ENCODE results near the gene ZNF181.
"Not testable (repeated sequence)": the region's sequence is repeated elsewhere in the genome, so short reads cannot be mapped to it uniquely, and the experiment has no call there.

ZNF181 gene

DNA sequence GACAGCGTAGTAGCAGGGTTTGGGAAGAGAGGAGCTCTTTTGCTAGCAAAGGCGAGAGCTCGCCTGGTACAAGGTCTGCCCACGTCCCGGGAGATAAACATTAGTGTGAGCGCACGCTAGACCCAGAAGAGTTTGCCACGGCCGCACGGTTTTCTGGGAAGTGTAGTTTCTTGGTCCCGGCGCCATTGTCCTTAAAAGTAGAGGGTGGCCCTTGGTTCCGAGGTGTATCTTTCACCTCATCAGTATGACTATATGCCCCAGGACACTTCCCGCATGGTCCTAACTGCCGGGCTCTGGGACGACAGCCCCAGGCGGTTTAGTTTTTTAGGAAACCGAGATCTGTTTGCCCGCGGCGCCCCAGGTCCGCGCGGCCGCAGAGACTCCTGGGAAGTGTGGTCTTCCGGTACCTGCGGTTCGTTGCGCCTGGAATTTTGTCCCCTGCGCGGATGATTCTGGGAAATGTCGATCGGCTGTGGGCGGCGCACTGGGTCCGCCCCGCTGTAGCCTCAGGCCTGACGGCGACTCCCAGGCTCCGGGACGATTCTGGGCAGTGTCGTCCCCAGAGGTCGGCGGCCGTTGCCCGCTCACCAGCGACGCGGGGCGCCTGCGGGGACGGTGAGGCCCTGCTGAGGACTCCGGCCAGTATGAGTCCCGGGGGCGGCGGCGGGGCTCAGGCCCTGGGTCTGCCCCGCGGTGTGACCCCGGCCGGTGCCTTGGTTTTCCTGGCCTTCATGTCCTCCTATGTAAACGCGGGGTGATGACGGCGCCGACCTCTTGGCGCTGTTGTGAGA lies at the start of gene ZNF181:
TSS of gene ZNF181 (plus strand) at position 498 of the 791 bp plus-strand sequence. CDS start 795 bp downstream, outside the sequence.
- DNase-seq, result peak; percentile 87

DNA sequence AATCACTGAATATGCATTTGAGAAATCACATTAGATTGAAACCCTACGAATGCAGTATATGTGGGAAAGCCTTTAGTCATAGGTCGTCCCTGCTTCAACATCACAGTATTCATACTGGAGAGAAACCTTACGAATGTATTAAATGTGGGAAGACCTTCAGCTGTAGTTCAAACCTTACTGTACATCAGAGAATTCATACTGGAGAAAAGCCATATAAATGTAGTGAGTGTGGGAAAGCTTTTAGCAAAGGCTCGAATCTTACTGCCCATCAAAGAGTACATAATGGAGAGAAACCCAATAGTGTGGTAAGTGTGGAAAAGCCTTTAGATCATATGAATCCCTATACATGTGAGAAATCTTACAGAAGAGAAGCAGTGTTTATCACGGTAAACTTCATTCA lies 48.8 kb upstream of the ZNF181 start:
- not testable (repeated sequence) for DNase-seq

DNA sequence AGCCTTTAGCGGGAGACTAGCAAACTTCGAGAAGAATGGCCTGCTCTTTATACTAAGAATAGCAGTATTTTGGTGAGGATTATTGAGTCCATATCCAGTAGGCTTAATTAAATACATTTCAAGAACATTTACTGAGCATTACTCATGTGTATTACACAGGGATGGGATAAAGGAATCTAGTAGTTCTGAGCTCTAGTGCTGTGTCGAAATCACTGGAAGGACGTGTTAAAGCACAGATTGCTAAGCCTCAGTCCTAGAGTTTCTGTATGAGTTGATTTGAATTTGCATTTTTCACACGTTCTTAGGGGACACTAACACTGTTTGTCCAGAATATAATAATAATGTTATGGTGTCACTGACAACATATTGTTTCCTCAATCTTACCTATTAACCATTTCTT lies 47.6 kb upstream of the ZNF181 start:
- no peak for DNase-seq

DNA sequence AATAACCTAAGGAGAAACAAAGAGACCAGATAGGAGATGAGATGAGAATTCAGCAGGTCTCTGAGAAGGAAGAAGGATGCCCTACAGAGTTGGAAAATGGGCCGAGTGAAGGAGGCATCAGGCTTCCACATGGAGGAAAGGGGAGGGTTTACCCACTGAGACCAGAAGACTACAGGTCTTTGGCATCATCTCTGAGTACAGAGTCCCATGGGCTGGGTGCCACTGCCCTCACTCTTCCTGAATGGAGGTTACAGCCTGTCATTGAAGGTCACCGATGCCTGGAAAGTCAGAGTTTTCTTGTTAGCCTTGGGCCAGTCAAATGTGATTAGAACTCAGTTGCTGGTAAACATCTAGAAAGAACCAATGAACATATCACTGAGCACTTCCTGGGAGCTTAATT lies 46.7 kb upstream of the ZNF181 start:
- DNase-seq, result no peak

DNA sequence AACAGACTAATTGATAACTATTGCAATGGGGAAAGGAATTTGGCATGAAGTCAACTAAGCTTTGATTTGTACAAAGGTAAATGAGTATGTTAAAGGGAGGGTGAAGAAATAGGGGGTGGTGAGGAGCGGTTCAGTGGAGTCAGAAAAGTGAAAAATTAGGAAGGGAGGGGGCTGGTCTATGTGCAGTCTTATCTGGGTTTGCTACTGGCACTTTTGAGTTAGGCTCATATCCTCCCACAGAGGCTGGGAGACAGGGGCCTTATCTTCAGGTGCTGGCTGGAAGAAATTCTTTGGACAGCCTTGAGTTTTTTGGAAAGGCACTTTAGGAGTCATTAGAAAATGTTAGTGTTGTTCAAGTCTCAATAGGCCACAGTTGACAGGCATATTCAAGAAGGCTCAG lies 45.5 kb upstream of the ZNF181 start:
- no peak for DNase-seq

DNA sequence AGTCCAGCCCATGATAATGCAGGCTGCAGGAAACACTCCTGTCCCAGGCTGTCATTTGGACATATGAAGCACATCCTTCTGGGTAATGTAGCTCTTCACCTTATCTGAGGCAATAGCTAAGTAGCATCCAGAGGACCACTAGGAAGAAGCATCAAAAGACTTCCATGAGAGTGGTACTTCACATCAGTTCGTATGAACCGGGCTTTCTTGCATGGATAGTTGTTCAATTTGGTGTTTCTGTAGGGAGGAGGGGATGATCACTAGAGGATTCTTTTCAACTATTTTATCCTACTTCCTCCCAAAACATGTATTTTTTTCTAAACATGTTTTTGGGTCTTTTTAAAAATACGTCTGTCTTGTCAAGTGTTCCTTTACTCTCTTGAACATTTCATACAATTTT lies 43.7 kb upstream of the ZNF181 start:
- no peak for DNase-seq

DNA sequence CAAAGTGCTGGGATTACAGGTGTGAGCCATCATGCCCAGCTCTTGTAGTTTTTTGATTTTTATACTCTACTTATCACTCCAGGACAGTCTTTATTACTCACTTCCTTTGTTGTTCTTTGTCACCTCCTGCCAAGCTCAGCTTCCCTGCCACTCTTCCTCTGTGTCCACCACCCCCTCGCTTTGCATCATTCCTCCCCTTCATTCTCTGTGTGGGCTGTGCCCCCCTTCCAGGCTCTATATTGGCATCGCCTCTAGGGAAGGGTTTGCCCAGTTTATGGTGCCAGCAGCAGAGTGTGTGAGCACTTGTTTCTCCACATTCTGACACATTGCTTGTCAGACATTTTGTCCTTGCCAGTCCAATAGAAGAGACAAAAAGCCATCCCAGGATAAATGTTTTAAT lies 41.5 kb upstream of the ZNF181 start:
- no peak for DNase-seq

DNA sequence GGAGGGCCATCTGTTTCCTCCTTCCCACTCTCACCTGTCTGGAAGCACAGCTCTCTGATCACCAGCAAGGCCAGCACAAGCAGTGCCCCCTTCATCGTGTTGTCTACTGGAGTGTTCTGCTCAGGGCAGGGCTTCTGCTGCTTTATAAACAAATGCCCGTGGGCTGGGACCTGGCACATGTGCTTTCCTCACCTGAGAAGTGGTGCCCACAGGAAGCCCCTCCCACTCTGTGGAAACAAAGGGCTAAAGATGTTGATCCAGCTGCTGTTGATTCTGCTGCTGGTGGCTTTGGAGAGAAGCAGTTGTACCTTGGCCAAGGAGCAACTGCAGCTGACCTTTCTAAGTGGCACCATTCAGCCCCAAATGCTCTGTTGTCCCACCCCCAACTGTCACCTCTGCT lies 26.4 kb upstream of the ZNF181 start:
- DNase-seq, result no peak

DNA sequence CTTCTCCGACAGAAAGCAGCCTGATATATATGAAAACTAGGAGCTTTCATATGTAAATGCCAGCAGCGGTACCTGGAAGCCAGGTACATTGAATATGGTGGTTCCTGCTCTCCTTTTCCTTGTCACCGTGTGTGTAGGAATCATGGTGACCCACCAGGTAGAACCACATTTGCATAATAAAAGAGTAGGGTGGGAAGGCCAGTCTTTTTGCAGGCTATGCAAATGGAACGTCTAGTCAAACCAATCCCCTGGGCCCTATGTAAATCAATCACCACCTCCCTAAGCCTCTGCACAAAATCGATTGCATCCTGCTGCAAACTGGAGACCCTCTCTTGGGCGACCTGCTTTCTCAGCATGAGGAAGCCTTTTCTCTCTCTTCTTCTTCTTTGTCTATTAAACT lies 22.2 kb upstream of the ZNF181 start:
- no peak for DNase-seq

DNA sequence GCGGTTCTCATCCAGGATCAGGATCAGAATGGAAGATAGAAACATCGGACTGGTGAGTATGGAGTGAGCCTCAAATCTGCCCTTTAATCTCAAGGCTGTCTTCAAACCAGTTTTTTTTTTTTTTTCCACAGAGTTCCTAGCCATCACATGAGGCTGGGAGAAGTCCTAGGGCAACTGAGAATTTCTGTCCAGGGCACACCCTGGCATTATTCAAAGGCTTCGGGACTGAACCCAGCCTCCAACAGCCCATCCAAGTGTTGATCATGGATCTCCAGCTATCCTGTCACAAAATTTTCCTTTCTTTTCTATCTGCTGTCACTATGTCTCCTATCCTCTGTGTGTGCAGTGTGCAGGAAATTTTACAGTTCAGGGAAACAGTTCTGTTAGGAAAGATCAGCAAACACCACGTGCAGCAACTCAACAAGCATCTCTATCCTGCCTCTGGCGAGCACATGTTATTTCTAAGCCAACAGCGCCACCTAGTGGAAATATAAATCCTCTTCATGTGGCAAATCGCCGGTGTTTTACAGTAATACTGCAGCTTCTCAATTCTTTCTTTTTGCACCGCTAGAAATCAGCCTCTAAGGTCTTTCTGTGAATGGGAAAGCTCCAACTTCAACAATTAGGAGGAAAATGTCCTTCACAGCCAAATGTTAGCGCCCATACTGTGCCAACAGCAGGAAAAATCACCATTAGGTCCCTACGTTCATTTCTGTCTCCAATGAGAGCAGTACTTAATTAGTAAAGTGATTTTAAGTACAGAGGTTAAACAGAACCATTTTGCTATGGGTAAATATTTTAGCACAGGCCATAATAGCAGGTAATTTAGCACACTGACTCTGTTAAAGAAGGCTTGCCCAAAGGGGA lies 21.4 kb upstream of the ZNF181 start:
- DNase-seq, result no peak

DNA sequence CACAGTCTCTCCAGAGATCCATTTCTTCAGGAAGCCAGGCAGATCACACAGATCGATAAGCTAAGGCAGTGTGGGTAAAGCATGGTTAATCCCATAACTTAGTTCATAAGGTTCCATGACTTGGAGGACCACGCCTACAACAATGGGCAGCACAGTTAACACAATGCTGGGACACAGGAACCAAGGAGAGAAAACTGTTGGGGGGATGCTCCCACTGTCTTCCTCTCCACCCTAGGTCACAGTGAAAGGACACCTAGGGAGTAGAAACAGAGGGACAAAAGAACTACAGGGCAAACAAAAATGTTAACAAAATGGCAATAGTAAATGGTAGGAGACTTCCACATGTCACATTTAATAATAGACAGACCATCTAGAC lies 20.8 kb upstream of the ZNF181 start:
- no peak for DNase-seq

DNA sequence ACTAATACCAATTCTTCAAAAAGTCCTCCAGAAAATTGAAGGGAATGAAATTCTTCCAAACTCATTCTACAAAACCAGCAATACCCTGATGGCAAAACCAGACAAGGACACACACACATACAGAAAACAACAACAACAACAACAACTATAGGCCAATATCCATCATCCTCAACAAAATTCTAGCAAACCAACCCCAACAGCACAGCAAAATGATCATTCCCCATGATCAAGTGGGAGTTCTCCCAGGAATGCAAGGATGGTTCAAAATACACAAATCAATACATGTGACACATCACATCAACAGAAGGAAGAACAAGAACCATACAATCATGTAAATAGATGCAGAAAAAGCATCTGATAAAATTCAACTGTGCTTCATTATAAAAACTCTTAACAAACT lies 18.7 kb upstream of the ZNF181 start:
- no peak for DNase-seq

DNA sequence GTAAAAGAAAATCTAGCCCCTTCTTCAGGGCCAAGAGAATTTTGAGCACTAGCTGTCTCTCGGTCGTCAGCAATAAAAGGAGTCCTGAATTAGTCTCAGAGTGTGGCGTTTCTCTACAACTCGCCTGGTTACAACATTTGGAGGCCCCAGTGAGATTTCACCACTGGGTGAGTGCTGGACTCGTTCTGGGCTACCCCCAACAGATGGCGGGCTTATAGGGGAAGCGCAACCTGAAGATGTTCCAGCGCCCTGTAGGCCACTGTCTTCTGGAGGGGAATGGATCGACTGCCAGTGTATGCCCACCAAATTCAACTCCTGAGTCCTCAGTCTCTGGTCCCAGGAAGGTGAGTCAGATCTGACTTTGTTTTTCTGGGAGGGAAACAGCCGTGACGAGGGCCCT lies 11.7 kb upstream of the ZNF181 start:
- DNase-seq, result no peak

DNA sequence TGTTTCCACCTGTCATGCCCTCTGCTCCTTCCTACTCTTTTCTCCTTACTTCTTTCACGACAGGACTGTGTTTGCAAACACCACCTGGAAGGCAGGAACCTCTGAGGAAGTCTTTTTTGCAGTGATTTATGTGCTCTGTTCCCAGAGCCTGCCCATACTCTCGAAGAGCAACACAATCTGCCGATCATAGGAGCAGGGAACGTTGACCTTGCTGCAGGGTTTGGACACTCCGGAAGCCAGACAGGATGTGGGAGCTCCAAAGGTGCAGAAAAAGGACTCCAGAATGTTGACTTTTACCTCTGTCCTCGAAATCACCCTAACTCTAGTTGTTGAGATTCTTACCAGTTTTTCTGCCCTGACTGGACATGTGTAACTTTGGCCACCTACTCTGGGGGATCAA lies 8.6 kb upstream of the ZNF181 start:
- DNase-seq, result no peak

DNA sequence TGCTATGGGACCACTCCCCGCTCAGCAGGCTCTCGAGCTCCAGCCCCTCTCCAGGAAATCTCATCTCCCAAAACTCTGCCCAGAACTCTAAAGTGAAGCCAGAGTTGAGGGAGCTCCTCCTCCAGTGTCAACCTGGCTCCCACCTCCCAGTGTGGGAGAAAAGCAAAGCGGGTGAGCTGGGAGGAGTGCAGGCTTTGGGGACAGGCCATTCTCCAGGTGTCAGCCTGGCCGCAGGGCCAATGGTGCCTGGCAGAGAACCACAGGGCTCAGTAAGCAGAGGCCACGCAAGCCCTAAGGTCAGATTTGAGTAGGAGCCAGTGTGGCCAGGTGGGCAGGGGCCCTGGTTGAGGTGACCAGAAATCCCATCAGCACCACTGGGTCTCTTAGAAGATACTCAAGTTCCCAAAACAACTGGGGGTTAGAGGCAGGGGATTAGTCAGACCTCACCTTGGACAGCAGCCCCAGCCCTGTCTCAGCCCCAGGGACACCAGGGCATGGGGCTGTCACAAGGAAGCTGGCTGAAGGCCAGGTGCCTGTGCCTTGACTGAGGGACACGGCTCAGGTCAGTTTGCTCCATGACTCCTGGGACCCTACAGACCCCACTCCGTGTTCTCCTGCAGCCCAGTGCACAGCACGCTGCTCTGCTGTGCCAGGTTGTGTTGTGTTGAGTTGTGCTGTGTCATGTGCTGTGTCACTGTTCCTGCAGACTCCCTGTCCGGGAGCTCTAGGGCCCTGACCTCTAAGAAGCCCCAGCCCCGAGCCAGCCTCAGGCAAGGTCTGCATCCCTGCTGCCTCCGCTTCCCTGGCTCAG lies 2.8 kb upstream of the ZNF181 start:
- DNase-seq, result no peak

DNA sequence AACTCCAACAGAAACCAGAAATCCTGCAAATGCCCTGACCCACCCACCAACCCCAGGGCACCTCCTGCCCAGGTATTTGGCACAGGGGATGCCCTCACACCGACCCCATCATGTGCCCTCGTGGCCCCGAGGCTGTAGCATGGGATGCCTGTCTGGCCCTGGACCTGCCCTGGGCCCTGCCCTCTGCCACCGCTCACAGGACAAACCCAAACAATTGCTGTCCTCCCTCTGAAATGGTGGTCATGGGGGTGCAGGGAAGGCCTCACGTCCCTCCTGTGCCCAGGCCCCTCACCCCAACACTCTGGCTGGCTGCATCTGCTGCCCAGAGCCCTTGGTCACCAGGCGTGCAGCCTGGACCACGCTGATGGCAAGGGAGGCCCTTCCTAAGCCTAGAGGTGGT lies 2.1 kb upstream of the ZNF181 start:
- DNase-seq, result no peak

DNA sequence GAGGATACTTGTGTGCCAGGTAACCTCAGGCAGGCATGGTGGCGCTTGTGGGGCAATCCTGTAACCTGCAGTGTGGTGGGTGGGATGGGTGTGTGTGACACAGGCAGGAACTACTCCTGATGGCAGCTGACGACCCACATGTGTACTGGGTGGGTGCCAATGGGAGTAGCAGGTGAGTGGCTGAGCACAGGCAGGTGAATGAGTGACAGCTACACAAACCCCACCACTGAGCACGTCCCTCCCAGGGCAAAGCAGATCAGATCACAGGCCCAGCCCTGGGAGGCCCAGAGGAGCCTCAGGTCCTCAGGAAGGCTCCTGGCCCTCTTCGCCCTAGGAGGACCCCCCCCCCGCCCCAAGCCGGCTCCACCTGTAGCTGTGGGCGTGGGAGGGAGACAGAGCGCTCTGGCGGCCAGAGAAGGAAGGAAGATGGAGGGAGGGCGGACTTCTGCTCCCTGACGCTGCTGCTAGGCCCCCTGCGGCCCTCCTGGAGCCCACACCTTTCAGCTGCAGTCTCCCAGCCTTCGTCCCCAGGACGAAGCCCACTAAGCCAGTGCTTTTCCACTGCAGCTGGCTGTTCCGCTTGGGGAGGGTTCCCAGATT lies 1.3 kb upstream of the ZNF181 start:
- no peak for DNase-seq

DNA sequence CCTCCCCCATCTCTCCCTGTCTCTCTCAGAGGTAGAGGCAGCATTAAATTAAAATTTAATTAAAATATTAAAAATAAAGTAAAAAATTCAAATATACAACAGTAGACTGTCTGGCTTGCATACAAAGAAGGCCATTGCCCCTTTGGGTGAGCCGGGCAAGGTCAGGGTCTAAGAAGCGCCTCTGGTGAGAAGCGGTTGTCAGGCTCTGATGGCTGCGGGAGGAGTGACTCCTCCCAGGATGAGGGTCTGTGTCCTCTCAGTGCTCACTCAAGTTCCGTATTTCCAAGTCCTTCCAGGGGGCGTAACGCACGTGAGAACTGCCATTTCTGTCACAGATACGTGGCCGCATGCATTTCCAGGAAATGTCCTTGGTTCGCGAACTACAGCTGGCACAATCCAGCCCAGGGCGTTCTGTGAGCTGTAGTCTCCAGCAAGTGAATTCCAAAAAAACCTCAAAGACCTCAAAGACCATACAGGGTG lies 737 bp upstream of the ZNF181 start:
- no peak for DNase-seq

DNA sequence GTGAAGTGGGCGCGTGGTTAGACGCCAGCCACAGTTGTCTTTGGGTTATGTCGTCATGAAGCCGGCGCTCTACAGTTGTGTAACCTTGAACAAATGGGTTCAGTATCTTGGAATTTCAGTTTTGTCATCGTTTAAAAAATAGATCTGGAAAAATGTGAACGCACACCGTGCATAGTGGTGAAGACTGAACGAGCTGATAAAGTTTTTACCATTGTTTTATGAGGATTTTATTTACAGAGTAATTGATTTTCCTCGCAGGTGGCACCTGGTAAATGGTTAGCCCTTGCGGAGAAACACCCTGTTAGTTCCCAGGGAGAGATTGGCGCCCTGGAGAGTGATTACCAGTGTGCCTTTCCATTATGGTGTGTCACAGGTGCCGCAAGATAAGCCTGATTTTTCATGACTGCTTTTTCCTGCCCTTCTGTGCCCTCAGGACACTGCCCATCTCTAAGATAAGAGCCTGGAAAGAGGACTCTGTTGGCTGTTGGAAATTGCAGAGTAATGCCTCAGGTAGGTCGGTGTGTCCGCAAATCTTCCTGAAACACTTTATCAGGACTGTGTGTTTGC lies 577 bp downstream of the ZNF181 start:
- DNase-seq, result no peak

DNA sequence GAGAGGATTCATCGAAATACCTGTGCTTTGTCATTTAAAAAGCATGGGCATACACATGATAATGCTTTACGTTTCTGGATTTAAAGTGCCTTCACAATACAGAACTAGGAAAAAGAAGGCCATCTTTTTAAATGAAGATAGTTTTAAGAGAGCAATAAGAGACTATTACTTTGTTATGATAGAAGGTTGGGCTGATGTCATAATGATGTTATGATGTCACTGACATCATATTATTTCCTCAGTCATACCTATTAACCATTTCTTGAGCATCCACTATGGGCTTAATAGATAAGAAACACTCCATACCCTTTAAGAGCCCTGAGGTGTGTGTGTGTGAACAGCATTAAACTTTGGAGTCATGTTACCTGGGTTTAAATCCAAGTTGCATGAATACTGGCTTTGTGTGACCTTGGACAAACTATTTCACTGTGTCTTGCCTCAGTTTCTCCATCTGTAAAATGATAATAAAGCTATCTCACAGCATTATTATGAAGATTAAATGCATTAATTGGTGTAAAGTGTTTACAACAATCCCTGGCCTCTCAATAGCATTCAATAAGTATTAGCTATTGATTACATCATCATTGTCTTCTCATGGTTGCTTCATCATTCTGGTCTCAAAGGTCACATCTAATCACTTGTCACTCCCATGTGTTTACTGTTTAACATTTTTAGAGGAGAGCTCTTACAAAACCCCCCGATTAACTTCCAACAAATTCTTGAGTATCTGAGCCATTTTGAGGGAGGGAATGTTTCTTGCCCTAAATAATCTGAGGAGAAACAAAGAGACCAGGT lies 11.1 kb downstream of the ZNF181 start:
- DNase-seq, result no peak

DNA sequence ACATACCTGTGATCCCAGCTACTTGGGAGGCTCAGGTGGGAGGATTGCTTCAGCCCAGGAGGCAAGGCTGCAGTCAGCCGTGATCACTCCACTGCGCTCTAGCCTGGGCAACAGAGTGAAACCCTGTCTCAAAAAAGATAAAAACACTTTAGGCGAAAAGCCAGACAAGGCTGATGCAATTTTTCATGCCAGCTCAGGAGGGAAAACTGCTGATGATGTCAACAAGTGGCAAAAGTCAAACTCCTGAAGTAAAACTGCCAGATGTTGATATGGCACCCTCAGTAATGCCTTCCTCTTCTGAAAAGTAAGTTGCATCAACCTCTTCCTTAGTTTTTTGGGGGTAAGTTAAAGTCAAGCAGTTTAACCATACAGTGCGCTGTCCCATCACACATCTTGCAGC lies 23.4 kb downstream of the ZNF181 start:
- no peak for DNase-seq

All from activated CD8-positive, alpha-beta memory T cell treated with anti-CD3 and anti-CD28 coated beads, Interleukin-2, amount 50 U/mL, for 48 hours (primary cell).